Testis (tissue), 3 donors: Measurements from ENCODE around the gene DGKZ. TPM values are rescaled to one million over a fixed set of nuclear protein-coding genes. Genes with fewer than 3 reads are reported as not detected.

Experiments used
- DNase-seq: peaks from one replicate; pipeline ENCODE4 v3.0.0-alpha.2; 2019
- H3K27ac ChIP-seq, 2 donors: fragments of 200-600 bp; sonication (generic); one replicate each; pipeline ENCODE4 v1.5.1; 2019
- H3K27me3 ChIP-seq: fragments of 200-600 bp; sonication (generic); one replicate; pipeline ENCODE4 v1.5.1; 2019
- H3K36me3 ChIP-seq: fragments of 200-600 bp; sonication (generic); one replicate; pipeline ENCODE4 v1.5.1; 2017; ENCODE audit warnings: low read depth; ENCODE audit errors: missing control alignments
- H3K4me1 ChIP-seq: fragments of 200-600 bp; sonication (generic); one replicate; pipeline ENCODE4 v1.5.1; 2019
- H3K4me3 ChIP-seq, 2 donors: fragments of 200-600 bp; sonication (generic); one replicate each; pipeline ENCODE4 v1.5.1; 2017 to 2019
- H3K9me3 ChIP-seq: fragments of 200-600 bp; sonication (generic); one replicate; pipeline ENCODE4 v1.5.1; 2017
- CTCF ChIP-seq, 3 experiments: fragments of 450-650 bp in 2 of 3; fragments of 200-600 bp in 1 of 3; sonication (generic) in 1 of 3; IDR thresholded peaks; one replicate each; pipeline ENCODE4 v1.5.1; 2016 to 2019; ENCODE audit warnings: antibody characterized with exemption in 3 of 3, mild to moderate bottlenecking in 2 of 3, moderate library complexity in 1 of 3
- POLR2A ChIP-seq: fragments of 450-650 bp; IDR thresholded peaks from one replicate; pipeline ENCODE4 v1.6.1; 2017; ENCODE audit warnings: antibody characterized with exemption, mild to moderate bottlenecking, moderate library complexity
- WGBS, 2 donors: methylation state at CpG; one replicate each; pipeline ENCODE4 v1.1.5; 2018; 5-methylcytosine and 5-hydroxymethylcytosine counted together
- intact Hi-C: fragments of 100-400 bp; cut with DNase I; formaldehyde crosslinking; loops from one replicate; pipeline ENCODE4 v1.15.1; 2023; ENCODE audit warnings: low total_unique reads
- polyA plus RNA-seq: library from polyadenylated mRNA; stranded (reverse); fragments of 350-450 nt; fragmentation: Illumina TruSeq; extraction: RNeasy Lipid Tissue Mini Kit (QIAGEN cat#74804); gene quantifications from one replicate; pipeline ENCODE4 v1.2.3, GENCODE V29; 2014; ENCODE audit warnings: low read depth, low replicate concordance; ENCODE audit not compliant: insufficient read depth
- total RNA-seq, 2 donors: library from RNA; depleted of rRNA; stranded (reverse); fragments of >200 nt; gene quantifications; one replicate each; pipeline ENCODE4 v1.2.3, GENCODE V29; 2016

The DGKZ gene
- total and polyA plus RNA-seq, 3 donors from 2014 or later, result 33.8 to 104 (median 67.2) TPM

GRCh38 chr11:46364791-46365190 lies 17.5 kb downstream of the DGKZ start:
- TF ChIP-seq POLR2A (no peak), CTCF (IDR thresholded peaks at IDR 0.05) (no peak)
- H3K9me3 ChIP-seq, result no peaks in the 10 kb centered on the region
- H3K27me3 ChIP-seq, result no peaks in the 10 kb centered on the region
- no peaks in the 10 kb centered on the region for H3K36me3 ChIP-seq
- intact Hi-C loops, result no loop called here
- no peak overlapping the region for H3K27ac ChIP-seq
- H3K4me3 ChIP-seq, result no peak overlapping the region
- WGBS, 2 donors, result 64 to 88% methylated on average over 3 of the region's 3 CpGs
- H3K4me1 ChIP-seq, result peaks cover 25% of the 10 kb centered on the region
- DNase-seq, result no peak

GRCh38 chr11:46366260-46366659 lies 19.0 kb downstream of the DGKZ start:
- no peak overlapping the region for H3K27ac ChIP-seq
- intact Hi-C loops, result no loop called here
- 84 to 92% methylated on average over 8 to 20 of the region's 22 CpGs for WGBS, 2 donors
- no peaks in the 10 kb centered on the region for H3K27me3 ChIP-seq
- TF ChIP-seq POLR2A, result no peak
- no peak for TF ChIP-seq CTCF (IDR thresholded peaks at IDR 0.05)
- DNase-seq, result no peak
- H3K36me3 ChIP-seq, result no peaks in the 10 kb centered on the region
- no peak overlapping the region for H3K4me3 ChIP-seq
- no peaks in the 10 kb centered on the region for H3K9me3 ChIP-seq
- H3K4me1 ChIP-seq, result peaks cover 20% of the 10 kb centered on the region

GRCh38 chr11:46366661-46367161 lies 19.4 kb downstream of the DGKZ start:
- no peak for TF ChIP-seq POLR2A
- TF ChIP-seq CTCF (IDR thresholded peaks at IDR 0.05), result no peak
- H3K4me3 ChIP-seq, result peak overlapping the region in 1 of 2 donors; percentile 13
- H3K4me1 ChIP-seq, result peaks cover 16% of the 10 kb centered on the region
- no peak overlapping the region for H3K27ac ChIP-seq
- intact Hi-C loops, result no loop called here
- DNase-seq, result no peak
- H3K36me3 ChIP-seq, result no peaks in the 10 kb centered on the region
- H3K9me3 ChIP-seq, result no peaks in the 10 kb centered on the region
- H3K27me3 ChIP-seq, result no peaks in the 10 kb centered on the region
- WGBS, 2 donors, result 82 to 93% methylated on average over 10 to 14 of the region's 31 CpGs

- Histone ChIP-seq H3K9me3 (no peaks in the 10 kb centered on the region), H3K27ac (no peak overlapping the region), H3K36me3 (no peaks in the 10 kb centered on the region), H3K27me3 (no peaks in the 10 kb centered on the region), H3K4me3 (peak overlapping the region in 1 of 2 donors; percentile 13), H3K4me1 (peaks cover 11% of the 10 kb centered on the region)
- intact Hi-C loops, result no loop called here
- TF ChIP-seq CTCF (IDR thresholded peaks at IDR 0.05) (peak; percentile 80 to 95 (median 83)), POLR2A (no peak)
- peak; percentile 77 for DNase-seq
- WGBS, 2 donors, result 29% methylated on average over 26 of the region's 32 CpGs; no CpG with 5 or more reads in 1 of the 2 donors
Measured at GRCh38 chr11:46367244-46367915, 20.1 kb downstream of the DGKZ start.

- TF ChIP-seq POLR2A (no peak), CTCF (IDR thresholded peaks at IDR 0.05) (no peak)
- no peaks in the 10 kb centered on the region for H3K9me3 ChIP-seq
- H3K36me3 ChIP-seq, result no peaks in the 10 kb centered on the region
- H3K4me1 ChIP-seq, result peaks cover 11% of the 10 kb centered on the region
- intact Hi-C loops, result no loop called here
- 69% methylated on average over 12 of the region's 12 CpGs; no CpG with 5 or more reads in 1 of the 2 donors for WGBS, 2 donors
- H3K4me3 ChIP-seq, result no peak overlapping the region
- no peak for DNase-seq
- no peaks in the 10 kb centered on the region for H3K27me3 ChIP-seq
- no peak overlapping the region for H3K27ac ChIP-seq
Measured at GRCh38 chr11:46367916-46368267, 20.6 kb downstream of the DGKZ start.
